GM21737 (cell line): ENCODE data around the gene DCLK3.

Experiments used
- ATAC-seq: cut with Tn5 transposase; IDR thresholded peaks from one replicate; pipeline ENCODE4 v1.9.1; 2021; ENCODE audit warnings: mild to moderate bottlenecking, moderate library complexity; ENCODE audit not compliant: unreplicated experiment

The DCLK3 gene

DNA sequence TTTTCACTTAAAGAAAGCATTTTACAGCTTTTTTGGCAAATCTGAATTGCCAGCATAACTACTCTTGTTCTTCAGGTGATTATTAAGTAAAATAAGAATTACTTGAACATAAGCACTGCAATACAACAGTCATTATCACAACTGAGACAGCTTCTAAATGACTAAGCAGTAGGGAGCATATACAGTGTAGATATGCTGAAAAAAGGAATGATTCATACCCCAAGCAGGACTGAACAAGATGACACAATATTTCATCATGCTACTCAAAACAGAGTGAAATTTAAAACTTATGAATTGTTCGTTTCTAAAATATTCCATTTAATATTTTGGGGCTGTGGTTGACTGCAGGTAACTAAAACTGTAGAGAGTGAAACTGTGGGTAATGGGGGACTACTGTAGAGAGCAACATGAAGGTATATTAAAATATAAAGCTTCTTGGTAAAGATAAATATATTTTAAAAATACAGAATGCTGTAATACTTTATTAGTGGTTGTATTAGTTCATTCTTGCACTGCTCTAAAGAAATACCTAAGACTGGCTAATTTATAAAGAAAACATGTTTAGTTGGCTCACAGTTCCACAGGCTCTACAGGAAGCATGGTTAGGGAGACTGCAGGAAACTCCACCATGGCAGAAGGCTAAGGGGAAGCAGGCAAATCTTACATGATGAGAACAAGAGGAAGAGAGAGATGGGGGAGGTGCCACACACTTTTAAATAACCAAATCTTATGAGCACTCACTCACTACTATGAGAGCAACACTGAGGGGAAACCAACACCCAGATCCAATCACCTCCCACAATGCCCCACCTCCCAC, 84.8 kb downstream of the DCLK3 start:
- ATAC-seq: no peak

DNA sequence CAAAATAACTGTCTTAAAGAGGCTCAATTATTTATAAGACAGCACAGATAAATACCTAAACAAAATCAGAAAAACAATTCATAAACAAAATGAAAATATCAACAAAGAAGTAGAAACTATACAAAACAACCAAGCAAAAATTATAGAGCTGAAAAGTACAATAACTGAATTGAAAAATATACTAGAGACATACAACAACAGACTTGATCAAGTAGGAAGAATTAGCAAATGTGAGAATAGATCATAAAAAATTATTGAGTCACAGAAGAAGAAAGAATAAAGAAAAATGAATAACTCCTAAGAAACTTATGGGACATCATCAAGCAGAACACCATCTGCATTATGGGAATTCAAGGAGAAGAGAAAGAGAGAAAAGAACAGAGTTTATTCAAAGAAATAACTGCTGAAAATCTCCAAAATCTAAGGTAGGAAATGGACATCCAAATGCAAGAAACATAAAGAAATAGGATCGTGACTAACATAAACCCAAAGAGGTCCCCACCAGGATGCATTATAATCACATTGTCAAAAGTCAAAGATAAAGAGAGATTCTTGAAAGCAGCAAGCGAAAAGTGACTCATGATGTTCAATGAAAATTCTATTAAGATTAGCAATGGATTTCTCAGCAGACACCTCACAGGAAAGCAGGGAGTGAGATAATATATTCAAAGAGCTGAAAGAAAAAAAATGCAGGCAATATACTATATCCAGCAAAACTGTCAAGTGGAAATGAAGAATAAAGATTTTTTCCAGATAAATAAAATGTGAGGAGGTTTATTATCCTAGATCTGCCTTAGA, 85.9 kb downstream of the DCLK3 start:
- ATAC-seq: no peak

DNA sequence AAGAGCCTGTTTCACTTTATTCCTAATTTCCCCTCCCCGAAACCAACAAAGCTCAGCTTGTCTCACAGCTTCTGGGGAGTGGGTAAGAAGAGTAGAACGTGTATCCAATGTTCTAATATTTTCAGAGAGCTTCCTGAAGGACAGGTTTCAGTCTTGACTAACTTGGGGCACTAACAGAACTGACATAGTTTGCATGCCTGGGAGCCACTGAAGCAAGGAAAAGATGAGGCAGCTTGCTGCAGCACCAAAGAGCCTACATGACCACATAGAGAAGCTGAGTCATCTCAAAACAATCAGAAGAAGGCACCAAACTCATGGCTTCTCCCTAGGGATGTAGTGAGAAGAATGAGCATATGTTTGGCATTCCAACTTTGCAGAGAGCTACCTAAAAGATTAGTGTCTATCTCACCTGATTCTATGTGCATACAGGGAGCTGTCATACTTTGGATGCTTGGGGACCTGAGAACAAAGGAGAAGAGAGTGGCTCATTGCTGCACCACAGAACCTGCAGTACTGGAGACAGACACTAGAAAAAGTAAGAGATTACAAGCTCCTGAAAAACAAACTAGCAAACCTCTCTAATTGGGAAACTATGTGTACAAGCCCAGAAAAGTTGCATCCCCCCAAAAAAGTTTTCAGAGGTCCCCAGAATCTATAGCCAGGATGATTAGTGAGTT, 86.9 kb downstream of the DCLK3 start:
- peak; percentile 80 for ATAC-seq

DNA sequence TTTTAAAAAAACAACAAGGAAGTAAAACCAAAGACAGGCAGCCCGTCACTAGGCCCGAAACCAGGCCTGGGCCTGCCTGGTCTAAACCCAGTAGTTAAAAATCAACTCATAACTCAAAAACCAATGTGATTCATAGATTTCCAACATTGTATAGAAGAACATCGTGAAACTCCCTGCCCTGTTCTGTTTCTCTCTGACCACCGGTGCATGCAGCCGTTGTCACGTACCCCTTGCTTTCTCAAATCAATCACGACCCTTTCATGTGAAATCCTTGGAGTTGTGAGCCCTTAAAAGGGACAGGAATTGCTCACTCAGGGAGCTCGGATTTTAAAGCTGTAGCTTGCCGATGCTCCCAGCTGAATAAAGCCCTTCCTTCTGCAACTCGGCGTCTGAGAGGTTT, 89.5 kb downstream of the DCLK3 start:
- no peak for ATAC-seq

DNA sequence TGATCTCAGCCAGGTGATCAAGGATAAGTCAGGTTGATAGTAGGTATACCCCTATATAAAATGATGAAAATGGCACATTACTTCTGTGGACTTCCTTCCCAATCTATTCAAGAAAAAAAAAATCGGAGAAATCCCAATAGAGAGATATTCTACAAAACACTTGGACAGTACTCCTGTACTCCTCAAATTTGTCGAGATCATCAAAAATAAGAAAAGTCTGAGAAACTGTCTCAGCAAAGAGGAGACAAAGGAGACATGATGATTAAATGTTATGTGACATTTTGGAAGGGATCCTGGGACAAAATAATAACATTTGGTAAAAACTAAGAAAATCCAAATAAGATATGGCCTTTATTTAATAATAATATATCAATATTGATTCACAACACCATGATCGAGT, 94.6 kb downstream of the DCLK3 start:
- ATAC-seq: no peak

DNA sequence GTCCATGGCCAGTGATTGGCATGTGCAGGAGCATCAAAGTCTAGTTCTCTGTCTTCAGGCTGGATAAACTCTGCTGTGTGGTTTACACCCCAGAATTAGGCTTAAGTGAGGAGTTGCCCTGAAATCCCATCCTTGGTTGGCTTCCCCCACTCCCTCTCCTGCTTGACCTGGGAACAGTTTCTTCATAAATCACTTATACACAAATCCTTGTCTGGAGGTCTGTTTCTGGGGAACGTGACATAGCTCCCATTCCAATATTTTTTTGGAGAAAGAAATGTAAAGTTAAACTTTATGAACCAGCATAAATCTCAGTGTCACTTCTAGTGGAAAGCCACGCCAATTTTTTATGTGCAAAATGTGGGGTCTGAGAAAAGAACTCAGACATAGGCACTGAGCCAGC, 98.2 kb downstream of the DCLK3 start:
- no peak for ATAC-seq

DNA sequence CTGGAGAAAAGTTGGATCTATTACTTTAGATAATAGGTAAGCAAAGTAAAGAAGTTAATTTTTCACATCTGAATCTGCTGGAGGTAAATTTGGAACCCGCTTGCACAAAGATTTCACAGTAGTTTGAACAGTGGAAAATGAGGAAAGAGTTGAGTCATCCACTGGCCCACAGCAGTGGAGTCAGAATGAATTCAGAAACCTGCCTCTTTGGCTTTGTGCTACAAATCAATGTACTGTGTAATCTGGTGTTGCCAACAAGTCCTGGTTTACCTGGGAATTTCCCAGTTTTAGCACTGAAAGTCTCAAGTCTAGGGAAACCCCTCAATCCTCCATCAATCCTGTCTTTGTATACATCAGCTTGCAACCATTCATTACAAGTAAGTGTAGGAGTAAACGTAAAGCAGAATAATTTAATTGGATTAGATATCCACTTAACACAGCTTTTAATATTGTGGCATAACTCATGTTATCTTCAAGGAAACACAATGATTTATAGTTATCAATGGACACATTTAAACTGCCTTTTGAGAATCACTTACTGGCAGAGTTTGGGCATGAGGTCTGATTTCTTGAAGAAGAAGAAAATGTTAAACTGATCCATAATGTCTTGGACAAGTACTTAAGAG, 100.6 kb downstream of the DCLK3 start:
- no peak for ATAC-seq

DNA sequence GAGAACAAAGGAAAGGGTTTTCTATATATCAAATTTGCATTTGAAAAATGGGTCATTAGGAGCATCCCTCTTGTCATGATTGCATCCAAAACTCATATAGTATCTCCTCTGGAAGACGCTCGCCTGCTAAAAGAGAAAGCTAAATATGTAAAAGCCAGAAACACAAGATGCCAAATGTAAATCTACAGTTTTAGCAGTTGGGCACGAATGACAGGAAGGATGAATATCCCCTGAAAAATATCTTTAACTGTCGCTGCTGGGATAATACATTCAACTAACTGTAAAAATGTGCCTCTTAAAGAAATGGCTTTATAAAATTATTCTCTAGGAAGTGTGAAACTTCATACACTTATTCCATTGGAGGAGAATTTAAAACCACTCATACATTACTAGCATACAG, 101.7 kb downstream of the DCLK3 start:
- ATAC-seq: no peak
